ENCODE results near the gene TSPAN4. TPM values are rescaled to one million over a fixed set of nuclear protein-coding genes. Genes with fewer than 3 reads are reported as not detected.
A peak's percentile ranks its signal among the peaks of the same experiment; 100 is the strongest.

TSPAN4 gene
- total and polyA plus RNA-seq, 2 of the 13 experiments (the other 11 are each of a cell fraction or from before 2014, with no cell fraction given), result 31.7 to 68.3 TPM

- no peak for TF ChIP-seq FOXP1 (IDR thresholded peaks at IDR 0.05)
- TF ChIP-seq FOXP1 (CRISPR knock-in tag; IDR thresholded peaks at IDR 0.05), result no peak; the same call in 1 of the 2 replicates
- peak; percentile 21; the same call in 1 of the 2 replicates for TF ChIP-seq ZNF317 (CRISPR knock-in tag; IDR thresholded peaks at IDR 0.05)
- no peak for TF ChIP-seq RFX5 (IDR thresholded peaks at IDR 0.05; ENCODE audit: low read depth, low read length)
- no peak for TF ChIP-seq ZNF24 (IDR thresholded peaks at IDR 0.05)
- TF ChIP-seq NONO (IDR thresholded peaks at IDR 0.05), result no peak
- TF ChIP-seq NONO (CRISPR knock-in tag; conservative IDR thresholded peaks at IDR 0.05), result peak; percentile 70; the same call in 1 of the 2 replicates
- TF ChIP-seq DMAP1 (CRISPR knock-in tag; IDR thresholded peaks at IDR 0.05), result peak; percentile 90
- peak; percentile 90 for TF ChIP-seq PRDM15 (CRISPR knock-in tag; IDR thresholded peaks at IDR 0.05)
- 0 out of 2 replicates have a peak, but pooled peaks have one; percentile 28 for TF ChIP-seq WIZ (CRISPR knock-in tag; IDR thresholded peaks at IDR 0.05)
- TF ChIP-seq HOXA5 (CRISPR knock-in tag; IDR thresholded peaks at IDR 0.05), result no peak
- TF ChIP-seq ZNF234 (CRISPR knock-in tag; conservative IDR thresholded peaks at IDR 0.05), result no peak; the same call in 1 of the 2 replicates
- no peak for TF ChIP-seq ZNF562 (CRISPR knock-in tag; IDR thresholded peaks at IDR 0.05; ENCODE audit: borderline replicate concordance)
- peak; percentile 43; the same call in 1 of the 2 replicates for TF ChIP-seq ZNF30 (CRISPR knock-in tag; IDR thresholded peaks at IDR 0.05)
- no peak for TF ChIP-seq PCBP2 (optimal IDR thresholded peaks at IDR 0.05; ENCODE audit: low read depth, low read length, poor library complexity, severe bottlenecking)
- TF ChIP-seq ZBTB40 (IDR thresholded peaks at IDR 0.05), result no peak
- TF ChIP-seq ZBTB40 (CRISPR knock-in tag; IDR thresholded peaks at IDR 0.05), result peak; percentile 64; the same call in 1 of the 2 replicates
- peak; percentile 71; the same call in 1 of the 2 replicates for TF ChIP-seq NRL (CRISPR knock-in tag; IDR thresholded peaks at IDR 0.05; ENCODE audit: borderline replicate concordance)
- TF ChIP-seq ZNF550 (CRISPR knock-in tag; IDR thresholded peaks at IDR 0.05; ENCODE audit: borderline replicate concordance), result peak; percentile 89; the same call in 1 of the 2 replicates
Measured at GRCh38 chr11:827146-827896, 15.3 kb upstream of the TSPAN4 start (continued).
